ENCODE data around the gene APOA4. TPM values are rescaled to one million over a fixed set of nuclear protein-coding genes. Genes with fewer than 3 reads are reported as not detected.

The APOA4 gene
- total RNA-seq = not detected in 2 replicates

DNA sequence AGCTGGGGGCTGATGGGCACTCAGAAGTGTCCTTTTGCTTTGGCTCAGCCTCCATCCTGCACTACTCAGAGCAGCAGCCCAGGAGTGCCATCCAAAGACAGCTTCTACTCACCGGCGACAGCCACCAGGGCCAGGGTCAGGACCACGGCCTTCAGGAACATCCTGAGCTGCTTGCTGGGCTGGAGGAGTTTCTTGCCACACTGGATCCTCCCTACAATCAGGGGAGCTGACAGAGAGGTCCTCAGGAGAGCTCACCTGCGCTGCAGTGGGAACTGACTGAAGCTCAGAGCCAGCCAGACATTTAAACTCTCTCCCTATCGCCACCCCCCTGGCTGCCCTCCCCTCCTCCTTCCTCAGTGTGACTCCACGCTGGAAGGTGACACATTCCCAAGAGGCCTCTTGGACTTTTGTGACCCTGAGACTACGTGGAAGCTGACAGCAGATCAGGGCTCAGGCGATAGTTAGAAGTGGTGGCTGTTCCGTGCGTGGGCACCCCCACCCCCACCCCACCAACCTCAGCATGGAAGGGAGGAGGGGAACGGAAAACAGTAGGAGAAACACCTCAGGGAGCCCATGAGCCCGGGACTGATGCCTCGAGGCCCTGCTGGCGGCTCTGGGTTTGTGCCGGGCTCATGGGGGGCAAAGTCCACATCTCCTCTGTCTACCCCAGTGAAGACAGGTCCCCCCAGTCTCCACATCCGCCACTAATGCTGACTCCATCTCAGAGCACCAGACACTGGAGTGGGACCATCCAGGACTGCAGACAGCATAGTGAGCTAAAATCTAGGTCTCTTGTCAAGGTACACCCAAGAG, at the start of gene APOA4:
TSS of gene APOA4 (minus strand) at position 274 of the 813 bp plus-strand sequence. CDS start at position 161, 113 bp downstream.
- no peak for DNase-seq (ENCODE audit: extremely low read depth, low read depth, low spot score)

- DNase-seq (ENCODE audit: extremely low read depth, low read depth, low spot score) = no peak
These were observed 48.1 kb upstream of the APOA4 start for GRCh38 chr11:116871248-116871647.

DNA sequence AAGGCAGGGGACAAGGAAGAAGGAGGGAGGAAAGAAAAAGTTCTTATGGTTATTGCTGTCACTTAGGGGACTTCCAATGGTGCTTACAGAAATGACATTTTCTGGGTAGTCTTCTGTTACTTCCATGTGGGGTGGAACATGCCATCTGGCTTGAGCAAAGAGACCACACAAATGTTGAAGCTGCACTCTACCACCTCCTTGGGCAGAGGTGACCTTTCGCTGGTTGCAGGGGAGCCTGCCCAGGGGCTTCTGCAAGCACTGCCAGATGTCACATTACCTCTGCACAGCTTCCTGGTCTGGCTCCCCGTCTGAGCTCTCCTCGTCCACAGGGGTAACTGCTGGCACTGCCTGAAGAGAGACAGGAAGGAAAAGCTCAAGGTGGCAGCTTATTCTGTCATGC, 47.0 kb upstream of the APOA4 start:
- DNase-seq (ENCODE audit: extremely low read depth, low read depth, low spot score) = no peak

DNA sequence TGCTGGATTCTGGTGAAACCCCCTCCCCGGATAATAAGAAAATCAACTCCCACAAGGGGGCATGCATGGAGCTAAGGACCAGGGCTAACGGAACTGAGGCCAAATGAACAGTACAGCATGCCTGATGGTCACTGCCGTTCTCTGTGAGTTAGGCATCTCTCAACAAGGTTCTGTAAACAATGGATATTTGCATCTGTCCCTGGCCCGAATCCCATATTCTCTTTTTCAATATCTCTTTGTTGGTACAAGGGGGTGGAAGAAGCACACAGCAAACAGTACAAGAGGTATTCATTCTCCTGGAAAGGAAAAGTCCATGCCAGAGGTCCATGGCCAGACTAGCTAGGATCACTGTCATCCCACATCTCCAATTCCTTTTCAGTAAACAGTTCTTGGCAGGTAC, 46.5 kb upstream of the APOA4 start:
- DNase-seq (ENCODE audit: extremely low read depth, low read depth, low spot score) = no peak

GRCh38 chr11:116868066-116868465, 45.0 kb upstream of the APOA4 start:
- no peak for DNase-seq (ENCODE audit: extremely low read depth, low read depth, low spot score)

- DNase-seq (ENCODE audit: extremely low read depth, low read depth, low spot score) = no peak
These were observed 44.5 kb upstream of the APOA4 start for GRCh38 chr11:116867619-116868018.

DNA sequence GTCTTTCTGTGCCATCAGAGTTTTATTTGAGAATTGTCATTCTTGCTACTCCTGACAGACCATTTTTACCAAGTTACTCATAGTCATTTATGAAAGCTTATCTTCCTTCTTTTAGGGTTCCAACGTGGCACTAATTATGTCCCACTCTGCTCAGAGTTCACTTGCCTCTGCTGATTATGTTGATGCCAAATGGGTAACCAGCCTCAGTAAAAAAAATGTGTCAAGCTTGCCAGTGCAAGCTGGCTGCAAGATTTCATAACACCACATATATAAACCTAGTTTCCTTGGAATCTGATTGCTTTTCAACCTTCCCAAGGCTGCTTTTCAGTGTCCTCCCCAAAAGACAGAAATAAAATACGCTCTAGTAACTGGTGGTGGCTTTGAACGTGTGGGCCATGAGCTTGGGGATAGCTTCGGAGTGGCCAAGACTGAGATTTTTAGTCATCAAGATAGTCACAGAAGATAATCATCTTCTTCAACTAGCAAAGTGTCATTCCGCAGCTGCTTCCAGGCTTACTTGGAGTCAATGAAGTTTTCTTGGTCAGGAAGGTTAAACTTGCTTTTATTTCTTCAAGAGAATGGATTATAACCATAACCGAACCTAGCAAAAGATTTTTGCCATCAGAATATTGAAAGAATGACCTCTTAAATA, 43.8 kb upstream of the APOA4 start:
- DNase-seq (ENCODE audit: extremely low read depth, low read depth, low spot score) = no peak

GRCh38 chr11:116865696-116866095, 42.6 kb upstream of the APOA4 start:
- DNase-seq (ENCODE audit: extremely low read depth, low read depth, low spot score) = no peak

GRCh38 chr11:116864531-116864930, 41.4 kb upstream of the APOA4 start:
- DNase-seq (ENCODE audit: extremely low read depth, low read depth, low spot score) = no peak

DNA sequence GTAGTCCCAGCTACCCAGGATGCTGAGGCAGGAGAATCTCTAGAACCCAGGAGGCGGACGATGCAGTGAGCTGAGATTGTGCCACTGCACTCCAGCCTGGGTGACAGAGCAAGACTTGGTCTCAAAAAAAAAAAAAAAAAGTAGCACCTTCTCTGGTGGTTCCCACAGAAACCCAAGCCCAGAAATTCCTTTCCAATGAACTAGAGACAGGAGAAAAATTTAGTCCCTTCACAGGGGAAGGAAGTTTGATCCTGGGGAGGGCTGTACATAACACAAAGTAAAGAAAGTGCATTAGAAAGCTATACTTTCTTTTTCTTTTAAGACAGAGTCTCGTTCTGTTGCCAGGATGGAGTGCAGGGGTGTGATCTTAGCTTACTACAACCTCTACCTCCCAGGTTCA, 39.8 kb upstream of the APOA4 start:
- DNase-seq (ENCODE audit: extremely low read depth, low read depth, low spot score) = no peak

DNA sequence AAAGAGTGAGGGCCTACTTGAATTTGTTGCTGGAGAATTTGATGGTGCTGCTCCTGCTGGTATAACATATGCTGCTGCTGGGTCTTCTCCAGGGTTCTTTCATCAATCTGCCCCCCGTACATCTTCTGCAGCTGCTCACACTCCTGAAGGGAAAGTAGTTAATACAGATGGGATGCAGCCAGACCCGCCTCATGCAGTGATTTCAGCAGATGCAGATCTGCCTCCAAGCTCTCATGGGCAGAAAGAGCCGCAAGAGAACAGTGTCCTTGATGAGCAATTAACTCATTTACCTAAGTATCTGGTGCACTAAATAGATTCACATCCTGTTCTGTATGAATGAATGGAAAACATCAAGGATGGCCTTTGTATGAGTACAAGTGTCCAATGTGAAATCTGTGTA, 39.1 kb upstream of the APOA4 start:
- DNase-seq (ENCODE audit: extremely low read depth, low read depth, low spot score) = no peak

GRCh38 chr11:116861539-116861938, 38.4 kb upstream of the APOA4 start:
- DNase-seq (ENCODE audit: extremely low read depth, low read depth, low spot score) = peak; percentile 12

DNA sequence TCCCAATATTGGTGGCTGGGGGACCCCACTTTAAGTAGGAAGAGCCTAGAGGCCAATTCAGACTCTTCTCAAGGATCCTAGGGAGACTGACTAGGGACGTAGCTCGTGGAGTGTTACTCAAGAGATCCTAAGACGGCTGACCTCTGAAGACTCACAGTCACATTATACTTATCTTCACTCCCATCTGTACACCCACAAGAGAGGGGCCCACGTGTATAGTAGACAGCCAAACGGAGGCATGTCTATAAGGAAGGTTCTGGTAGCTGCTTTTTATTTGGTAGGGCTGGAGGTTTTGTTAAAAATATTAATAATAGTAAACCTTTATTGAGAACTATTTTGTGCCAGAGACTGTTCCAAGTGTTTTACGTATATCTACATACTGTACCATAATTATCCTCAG, 37.2 kb upstream of the APOA4 start:
- no peak for DNase-seq (ENCODE audit: extremely low read depth, low read depth, low spot score)

DNA sequence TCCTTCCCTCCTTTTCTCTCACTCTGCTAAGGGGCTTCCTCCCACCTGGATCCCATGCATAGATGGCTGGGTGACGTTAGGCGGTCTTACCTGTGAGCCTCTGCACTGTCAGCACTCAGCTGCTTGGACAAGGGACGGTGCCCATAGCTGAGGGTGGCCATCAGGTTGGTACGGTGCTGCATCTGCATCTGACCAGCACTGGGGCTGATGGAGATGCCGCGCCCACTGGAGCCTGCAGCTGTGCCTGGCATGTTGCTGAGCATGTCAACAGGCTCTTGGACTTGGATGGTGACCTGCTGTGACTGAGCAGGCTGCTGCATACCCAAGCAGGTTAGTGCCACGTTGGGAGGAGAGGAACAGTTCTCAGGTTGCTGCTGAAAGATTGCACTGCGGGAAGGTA, 36.1 kb upstream of the APOA4 start:
- DNase-seq (ENCODE audit: extremely low read depth, low read depth, low spot score) = no peak

DNA sequence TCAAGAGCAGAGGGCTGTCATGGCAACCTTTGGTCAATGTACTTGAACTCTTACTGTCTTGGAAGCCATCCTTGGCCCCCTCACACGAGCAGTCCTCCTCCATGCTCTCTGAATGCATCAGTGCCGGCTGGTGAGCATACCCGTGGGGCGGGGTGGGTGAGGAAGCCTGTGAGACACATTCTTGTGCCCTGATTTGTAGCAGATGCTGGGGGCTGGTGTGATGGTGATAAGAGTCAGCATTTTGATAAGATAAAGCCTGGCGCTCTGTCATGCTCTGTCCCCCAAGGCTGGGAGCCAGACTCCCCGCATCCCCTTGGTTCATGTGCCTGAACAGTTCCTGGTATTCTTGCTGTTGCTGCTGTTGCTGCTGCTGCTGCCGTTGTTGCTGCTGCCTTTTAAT, 34.8 kb upstream of the APOA4 start:
- no peak for DNase-seq (ENCODE audit: extremely low read depth, low read depth, low spot score)

DNA sequence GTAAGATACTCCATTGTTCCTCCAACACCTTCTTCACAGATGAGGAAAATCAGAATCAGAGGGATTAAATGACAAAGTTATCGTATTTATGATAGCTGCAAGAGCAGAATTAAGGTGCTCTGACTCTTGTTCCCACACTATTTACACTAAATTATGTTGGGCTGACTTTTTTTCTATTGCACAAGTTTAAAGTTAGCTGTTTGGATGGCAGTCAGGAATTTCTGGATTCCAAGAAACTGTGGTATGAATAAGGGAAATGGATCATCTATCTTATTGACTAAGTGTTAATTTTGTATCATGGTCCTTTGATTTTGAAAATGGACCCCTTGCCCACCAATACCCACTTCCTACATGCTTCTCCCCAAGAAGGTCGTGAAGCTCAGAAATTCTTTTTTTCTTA, 34.2 kb upstream of the APOA4 start:
- no peak for DNase-seq (ENCODE audit: extremely low read depth, low read depth, low spot score)

- DNase-seq (ENCODE audit: extremely low read depth, low read depth, low spot score) = no peak
These were observed 33.3 kb upstream of the APOA4 start for GRCh38 chr11:116856423-116856822.

GRCh38 chr11:116855413-116855812, 32.3 kb upstream of the APOA4 start:
- no peak for DNase-seq (ENCODE audit: extremely low read depth, low read depth, low spot score)

GRCh38 chr11:116853461-116854073, 30.5 kb upstream of the APOA4 start:
- DNase-seq (ENCODE audit: extremely low read depth, low read depth, low spot score) = peak; percentile 29

DNA sequence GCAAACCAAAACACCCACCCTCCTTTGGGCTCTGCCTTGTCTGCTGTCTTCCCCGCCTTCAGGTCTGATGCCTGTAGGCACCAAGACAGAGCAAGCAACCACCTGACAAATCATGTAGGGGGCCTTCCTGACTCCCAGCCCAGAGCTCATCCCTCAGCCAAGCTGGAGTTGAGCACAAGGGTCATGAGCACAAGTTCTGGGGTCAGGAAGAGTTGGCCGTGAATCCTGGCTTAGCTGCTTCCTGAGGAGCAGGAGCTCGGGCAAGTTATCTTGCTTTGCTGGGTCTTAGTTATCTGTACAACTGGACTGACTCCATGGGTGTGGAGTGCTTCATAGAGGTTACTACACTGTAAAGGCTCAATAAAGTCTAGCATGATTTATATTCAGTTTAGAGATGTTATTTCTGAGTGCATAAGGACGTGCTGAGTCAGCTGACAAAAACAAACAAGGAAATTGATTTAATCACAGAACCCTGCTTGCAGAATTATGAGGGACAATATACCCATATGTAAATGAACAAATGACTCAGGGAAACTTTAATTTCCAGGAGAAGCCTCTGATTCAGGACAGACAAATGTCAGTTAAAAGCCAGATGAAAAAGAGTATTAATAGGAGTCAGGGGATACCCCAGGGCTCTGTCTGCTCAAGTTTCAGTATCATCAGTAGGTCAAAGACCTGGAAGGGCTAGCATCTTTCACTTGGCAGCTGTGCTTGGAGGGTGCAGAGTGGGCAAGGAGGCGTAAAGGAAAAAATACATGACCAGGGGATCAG, 29.3 kb upstream of the APOA4 start:
- DNase-seq (ENCODE audit: extremely low read depth, low read depth, low spot score) = no peak

DNA sequence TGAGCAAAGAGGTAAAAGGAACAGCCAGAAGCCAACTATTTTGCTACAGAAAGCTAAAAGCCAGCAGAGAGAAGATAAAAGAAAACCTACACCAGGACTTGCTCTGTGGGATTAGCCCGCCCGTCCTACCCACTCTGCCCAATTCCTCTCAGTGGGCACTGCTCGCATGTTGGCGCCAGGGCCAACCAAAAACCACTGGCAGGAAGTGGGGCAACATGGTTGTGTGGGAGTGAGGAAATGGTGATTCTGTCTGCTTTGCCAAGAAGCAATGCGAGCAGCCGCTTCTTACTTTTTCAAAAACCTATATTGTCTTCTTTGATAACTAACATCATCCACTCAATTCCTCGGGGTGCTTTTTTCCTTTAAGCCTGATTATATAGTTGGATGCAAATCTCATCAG, 28.5 kb upstream of the APOA4 start:
- no peak for DNase-seq (ENCODE audit: extremely low read depth, low read depth, low spot score)

Data from glomerular endothelial cell (primary cell).